GM23248 (cell line): ENCODE measurements around the gene EPB41L5. TPM values are rescaled to one million over a fixed set of nuclear protein-coding genes. Genes with fewer than 3 reads are reported as not detected.
"Not testable (repeated sequence)": the region's sequence is repeated elsewhere in the genome, so short reads cannot be mapped to it uniquely, and the experiment has no call there.

ENCODE experiments used
- DNase-seq: peaks from one replicate; pipeline ENCODE4 v3.0.0-alpha.2; 2015
- H2AFZ ChIP-seq: fragments of 200-600 bp; sonication (generic); 2 replicates; pipeline ENCODE4 v1.6.1; 2016; ENCODE audit warnings: antibody characterized with exemption
- H3F3A ChIP-seq: fragments of 200-600 bp; sonication (generic); 2 replicates; pipeline ENCODE4 v1.6.1; 2016; ENCODE audit warnings: mild to moderate bottlenecking, antibody characterized with exemption, mixed run types; ENCODE audit not compliant: insufficient read depth
- H3K27ac ChIP-seq: fragments of 200-600 bp; sonication (generic); 2 replicates; pipeline ENCODE4 v1.5.1; 2016; ENCODE audit warnings: mild to moderate bottlenecking
- H3K27me3 ChIP-seq: fragments of 200-600 bp; sonication (generic); replicated peaks from 2 replicates; pipeline ENCODE4 v1.6.1; 2016; ENCODE audit warnings: mild to moderate bottlenecking; ENCODE audit not compliant: insufficient read depth
- H3K36me3 ChIP-seq: fragments of 200-600 bp; sonication (generic); 2 replicates; pipeline ENCODE4 v1.6.1; 2016; ENCODE audit warnings: low read depth, mild to moderate bottlenecking
- H3K4me1 ChIP-seq: fragments of 200-600 bp; sonication (generic); 2 replicates; pipeline ENCODE4 v1.6.1; 2016; ENCODE audit warnings: mild to moderate bottlenecking; ENCODE audit not compliant: insufficient read depth
- H3K4me2 ChIP-seq: fragments of 200-600 bp; sonication (generic); one replicate; pipeline ENCODE4 v1.6.1; 2016; ENCODE audit warnings: mild to moderate bottlenecking; ENCODE audit not compliant: unreplicated experiment
- H3K4me3 ChIP-seq: fragments of 200-600 bp; sonication (generic); 2 replicates; pipeline ENCODE4 v1.5.1; 2016; ENCODE audit warnings: mild to moderate bottlenecking
- H3K79me2 ChIP-seq: fragments of 200-600 bp; sonication (generic); 2 replicates; pipeline ENCODE4 v1.6.1; 2016; ENCODE audit warnings: mild to moderate bottlenecking; ENCODE audit not compliant: insufficient read depth
- H3K9ac ChIP-seq: fragments of 200-600 bp; sonication (generic); 2 replicates; pipeline ENCODE4 v1.6.1; 2016; ENCODE audit warnings: mild to moderate bottlenecking
- H3K9me2 ChIP-seq: fragments of 200-600 bp; sonication (generic); 2 replicates; pipeline ENCODE4 v1.6.1; 2016; ENCODE audit warnings: mixed run types, mild to moderate bottlenecking, moderate library complexity; ENCODE audit not compliant: insufficient read depth
- H3K9me3 ChIP-seq: fragments of 200-600 bp; sonication (generic); one replicate; pipeline ENCODE4 v1.6.1; 2017; ENCODE audit warnings: low read depth
- H4K20me1 ChIP-seq: fragments of 200-600 bp; sonication (generic); 2 replicates; pipeline ENCODE4 v1.6.0; 2016; ENCODE audit not compliant: insufficient read depth
- EZH2 ChIP-seq: fragments of 200-600 bp; sonication (generic); IDR thresholded peaks from 2 replicates; pipeline ENCODE4 v1.6.1; 2018; ENCODE audit warnings: antibody characterized with exemption, mild to moderate bottlenecking; ENCODE audit not compliant: insufficient read depth, poor library complexity, severe bottlenecking
- EZH2phosphoT487 ChIP-seq: fragments of 200-600 bp; sonication (generic); IDR thresholded peaks from 2 replicates; pipeline ENCODE4 v1.6.1; 2018; ENCODE audit warnings: antibody characterized with exemption, moderate library complexity, mild to moderate bottlenecking, low read depth; ENCODE audit not compliant: insufficient read depth
- WGBS, 2 experiments: methylation state at CpG; one replicate each; pipeline ENCODE4 v1.1.6; 2015 to 2017; ENCODE audit warnings: low lambda C conversion rate in 2 of 2, low coverage in 1 of 2; ENCODE audit errors: missing lambda C conversion rate in 2 of 2; 5-methylcytosine and 5-hydroxymethylcytosine counted together
- in situ Hi-C: fragments of 300-500 bp; cut with MboI; formaldehyde crosslinking; loops from 2 replicates; pipeline ENCODE4 v1.15.0; 2020
- polyA plus RNA-seq: library from polyadenylated mRNA; unstranded; fragments of >200 nt; fragmentation: Nextera tagmentation; extraction: Ambion mirVana; gene quantifications from 2 replicates; pipeline ENCODE4 v1.2.1, GENCODE V29; 2016
- total RNA-seq: library from RNA; depleted of rRNA; stranded (reverse); fragments of >200 nt; shearing (Covaris generic); gene quantifications from 2 replicates; pipeline ENCODE4 v1.2.3, GENCODE V29; 2014

Gene EPB41L5
- total and polyA plus RNA-seq, 2 experiments from 2014 or later = 3.0 to 4.0 TPM

DNA sequence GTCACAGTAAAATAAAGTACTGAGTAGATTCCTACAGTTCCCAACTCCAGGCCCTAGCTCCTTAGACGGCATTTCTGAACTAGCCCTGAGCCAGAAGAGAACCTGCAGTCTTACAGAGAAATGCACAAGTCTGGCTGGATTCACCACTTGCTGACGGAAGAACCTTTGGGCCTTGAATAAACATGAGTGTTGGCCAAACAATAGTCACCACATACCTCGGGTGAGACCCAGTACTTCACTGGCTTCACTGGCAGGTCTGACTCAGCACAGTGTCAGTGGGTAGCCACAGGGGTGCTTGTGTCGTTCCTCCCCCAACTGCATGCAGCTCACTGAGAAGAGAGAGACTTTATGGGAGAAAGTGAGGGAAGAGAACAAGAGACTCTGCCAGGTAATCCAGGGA is 121.4 kb downstream of the EPB41L5 start:
- DNase-seq = peak; percentile 95
- Histone ChIP-seq H3K4me2 (no peak overlapping the region), H4K20me1 (no peaks in the 10 kb centered on the region), H3K4me1 (peaks cover 22% of the 10 kb centered on the region), H3K79me2 (no peaks in the 10 kb centered on the region), H3K27ac (peak overlapping the region; percentile 38), H3K9me3 (no peaks in the 10 kb centered on the region), H3K27me3 (no peaks in the 10 kb centered on the region), H3F3A (no peaks in the 10 kb centered on the region; the same call in 1 of the 2 replicates), H3K4me3 (no peak overlapping the region), H3K9ac (no peak overlapping the region), H3K9me2 (no peaks in the 10 kb centered on the region), H2AFZ (no peak overlapping the region), H3K36me3 (no peaks in the 10 kb centered on the region)
- in situ Hi-C loops = no loop called here
- 8 to 12% methylated on average over 4 of the region's 4 CpGs for WGBS, 2 experiments
- TF ChIP-seq EZH2phosphoT487 (no peak), EZH2 (no peak)

DNA sequence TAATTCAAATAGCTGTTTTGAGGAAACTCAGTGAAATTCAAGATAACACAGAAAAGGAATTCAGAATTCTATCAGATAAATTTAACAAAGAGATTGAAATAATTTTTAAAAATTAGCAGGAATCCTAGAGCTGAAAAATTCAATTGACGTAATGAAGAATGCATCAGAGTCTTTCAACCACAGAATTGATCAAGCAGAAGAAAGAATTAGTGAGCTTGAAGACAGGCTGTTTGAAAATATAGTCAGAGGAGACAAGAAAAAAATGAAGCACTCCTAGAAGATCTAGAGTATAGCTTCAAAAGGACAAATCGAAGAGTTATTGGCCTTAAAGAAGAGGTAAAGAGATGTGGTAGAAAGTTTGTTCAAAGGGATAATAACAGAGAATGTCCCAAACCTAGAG is 122.1 kb downstream of the EPB41L5 start:
- H2AFZ ChIP-seq, H3K27ac ChIP-seq, H3K36me3 ChIP-seq, H3K4me3 ChIP-seq, H3K9me3 ChIP-seq, in situ Hi-C loops, H3K9ac ChIP-seq, H3K27me3 ChIP-seq, DNase-seq, H3F3A ChIP-seq, H3K79me2 ChIP-seq, H3K9me2 ChIP-seq, H4K20me1 ChIP-seq, H3K4me2 ChIP-seq: not testable (repeated sequence)
- 96 to 98% methylated on average over 2 of the region's 2 CpGs for WGBS, 2 experiments
- H3K4me1 ChIP-seq = peaks cover 22% of the 10 kb centered on the region

DNA sequence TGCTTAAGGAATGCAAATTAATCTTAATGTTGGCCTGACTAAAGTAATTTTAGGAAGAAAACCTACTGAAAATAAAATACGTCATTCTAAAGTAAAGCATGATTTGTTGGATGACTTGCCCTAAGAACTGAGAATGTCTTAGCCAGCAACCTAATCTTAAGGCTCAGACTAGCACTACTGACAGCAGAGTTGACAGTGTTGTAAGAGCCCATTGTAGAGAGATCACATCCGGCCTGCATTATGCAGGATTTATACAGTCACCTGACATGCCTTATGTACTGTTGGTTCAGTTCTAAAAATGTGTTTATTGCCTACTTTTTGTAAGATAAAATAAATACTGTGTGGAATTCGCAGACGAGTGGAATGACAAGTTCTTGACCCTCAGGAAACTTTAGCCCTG is 128.0 kb downstream of the EPB41L5 start:
- Histone ChIP-seq H3K79me2 (no peaks in the 10 kb centered on the region), H3K9me3 (no peaks in the 10 kb centered on the region), H3F3A (no peaks in the 10 kb centered on the region), H3K27ac (no peak overlapping the region), H2AFZ (no peak overlapping the region), H3K36me3 (no peaks in the 10 kb centered on the region), H3K4me2 (no peak overlapping the region), H3K27me3 (no peaks in the 10 kb centered on the region), H3K9ac (no peak overlapping the region), H3K4me3 (no peak overlapping the region), H4K20me1 (no peaks in the 10 kb centered on the region), H3K9me2 (no peaks in the 10 kb centered on the region), H3K4me1 (no peaks in the 10 kb centered on the region)
- no peak for DNase-seq
- WGBS, 2 experiments = 89 to 91% methylated on average over 4 of the region's 4 CpGs
- in situ Hi-C loops = no loop called here
- TF ChIP-seq EZH2 (no peak), EZH2phosphoT487 (no peak)

DNA sequence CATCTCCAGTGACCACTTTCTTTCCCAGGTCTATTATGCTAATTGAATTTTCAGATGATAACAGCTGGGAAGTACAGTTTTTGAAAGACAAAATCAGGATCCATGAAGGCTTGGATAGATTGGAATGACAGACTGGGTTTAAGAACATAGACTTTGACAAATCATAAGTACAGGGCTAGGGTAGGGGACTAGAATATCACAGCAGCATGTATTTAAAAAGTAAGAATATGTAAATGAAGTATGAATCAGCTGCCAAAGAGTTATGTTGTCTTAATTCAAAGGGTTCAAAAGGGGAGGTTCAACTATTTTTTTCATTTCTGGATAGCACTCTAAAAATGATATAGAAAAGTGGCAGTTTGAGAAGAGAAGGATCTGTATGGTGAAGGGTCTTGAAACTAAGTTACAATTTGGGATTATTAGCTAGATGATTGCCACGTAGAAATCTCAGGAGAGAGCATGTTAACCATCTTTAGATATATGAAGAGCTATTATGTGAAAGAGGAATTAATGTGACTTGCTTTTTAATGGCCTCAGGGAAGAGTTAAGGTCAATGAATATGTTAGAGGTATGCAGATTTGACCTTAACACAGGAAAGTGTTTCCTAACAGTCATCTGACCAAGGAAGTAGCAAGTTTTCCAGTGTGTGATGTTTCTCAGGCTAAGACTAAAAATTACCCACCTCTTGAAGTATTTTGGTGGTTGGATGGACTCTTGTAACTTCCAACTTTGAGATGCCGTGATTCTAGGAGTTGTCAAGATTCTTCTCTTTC is 128.6 kb downstream of the EPB41L5 start:
- TF ChIP-seq EZH2phosphoT487 (no peak), EZH2 (no peak)
- in situ Hi-C loops = no loop called here
- Histone ChIP-seq H3K9me2 (no peaks in the 10 kb centered on the region), H3K36me3 (no peaks in the 10 kb centered on the region), H3K9ac (no peak overlapping the region), H3K27me3 (no peaks in the 10 kb centered on the region), H2AFZ (no peak overlapping the region), H3K9me3 (no peaks in the 10 kb centered on the region), H4K20me1 (no peaks in the 10 kb centered on the region), H3F3A (no peaks in the 10 kb centered on the region), H3K4me1 (no peaks in the 10 kb centered on the region), H3K79me2 (no peaks in the 10 kb centered on the region), H3K4me2 (no peak overlapping the region), H3K4me3 (no peak overlapping the region), H3K27ac (no peak overlapping the region)
- DNase-seq = no peak
- 73 to 82% methylated on average over 2 of the region's 2 CpGs for WGBS, 2 experiments
